HepG2 (cell line): ENCODE results near the gene UBE2Q2. TPM values are rescaled to one million over a fixed set of nuclear protein-coding genes. Genes with fewer than 3 reads are reported as not detected.
"Not testable (repeated sequence)": the region's sequence is repeated elsewhere in the genome, so short reads cannot be mapped to it uniquely, and the experiment has no call there.

ENCODE experiments used
- ATAC-seq: fragments of 200-7000 bp; cut with Tn5 transposase; 3 replicates; pipeline ENCODE4 v1.9.1; 2020; ENCODE audit warnings: mild to moderate bottlenecking, moderate library complexity
- BruUV-seq: library from RNA; stranded (reverse); fragments of 400-500 nt; replicated peaks from 2 replicates; lab custom pipeline; 2021; lab: Mats Ljungman, UMichigan
- CTCF ChIA-PET: fragments of 300-600 bp; formaldehyde crosslinking; extraction: SDS; loops from one replicate; lab custom pipeline; 2021; ENCODE audit warnings: low total read pairs, inconsistent platforms, low intra/inter-chr PET ratio; lab: Yijun Ruan, JAX
- POLR2A ChIA-PET: fragments of 350-600 bp; sonication (Branson Sonifier 250); formaldehyde crosslinking; loops from one replicate; lab custom pipeline; 2020; ENCODE audit warnings: antibody characterized with exemption, inconsistent platforms; lab: Yijun Ruan, JAX
- DNase-seq: peaks from one replicate; pipeline ENCODE4 v3.0.0-alpha.2; 2015; ENCODE audit warnings: low spot score
- FAIRE-seq: peaks from 3 replicates; lab custom pipeline; 2011; peaks lifted over from hg19 to GRCh38; lab: Jason Lieb, UNC
- H2AFZ ChIP-seq: one replicate; pipeline ENCODE4 v1.6.1; 2011; ENCODE audit warnings: low read length, inconsistent platforms
- H3K27ac ChIP-seq: fragments of 300-600 bp; 3 replicates; pipeline ENCODE4 v1.8.0; 2011; ENCODE audit warnings: mixed run types, mild to moderate bottlenecking, mixed read lengths, low read length, inconsistent platforms; ENCODE audit not compliant: insufficient read depth; ENCODE audit errors: extremely low read length
- H3K27me3 ChIP-seq, 2 experiments: fragments of 200-600 bp in 1 of 2; 2 replicates in 1 of 2; 3 replicates in 1 of 2; pipeline versions ENCODE4 v1.6.0 to v1.8.0; 2011; ENCODE audit warnings: low read length in 2 of 2, mild to moderate bottlenecking in 2 of 2, moderate library complexity in 2 of 2, inconsistent platforms in 1 of 2; ENCODE audit not compliant: insufficient read depth in 2 of 2, control insufficient read depth in 1 of 2
- H3K36me3 ChIP-seq, 2 experiments: fragments of 200-600 bp in 1 of 2; replicated peaks in 1 of 2; 2 replicates in 1 of 2; 3 replicates in 1 of 2; pipeline versions ENCODE4 v1.5.1 to v1.8.0; 2011; ENCODE audit warnings: low read length in 2 of 2, inconsistent platforms in 1 of 2; ENCODE audit not compliant: insufficient read depth in 2 of 2, control insufficient read depth in 1 of 2
- H3K4me1 ChIP-seq: 2 replicates; pipeline ENCODE4 v1.5.1; 2012; ENCODE audit warnings: low read length, inconsistent platforms; ENCODE audit not compliant: insufficient read depth
- H3K4me2 ChIP-seq: 2 replicates; pipeline ENCODE4 v1.6.0; 2011; ENCODE audit warnings: low read depth, low read length, inconsistent platforms
- H3K4me3 ChIP-seq, 3 experiments: fragments of 200-600 bp in 1 of 3; sonication (generic), shearing (Covaris generic) in 1 of 3; replicated peaks in 1 of 3; 2 replicates each; pipeline ENCODE4 v1.5.1; 2011 to 2016; ENCODE audit warnings: low read length in 3 of 3, inconsistent platforms in 2 of 3, low read depth in 2 of 3, mild to moderate bottlenecking in 2 of 3, control low read depth in 1 of 3, mixed read lengths in 1 of 3; ENCODE audit not compliant: insufficient read depth in 1 of 3
- H3K79me2 ChIP-seq: one replicate; pipeline ENCODE4 v1.6.1; 2011; ENCODE audit warnings: low read length, inconsistent platforms; ENCODE audit not compliant: insufficient read depth
- H3K9ac ChIP-seq: 2 replicates; pipeline ENCODE4 v1.6.0; 2011; ENCODE audit warnings: mild to moderate bottlenecking, low read depth, low read length, inconsistent platforms; ENCODE audit not compliant: insufficient read depth
- H3K9me3 ChIP-seq: 2 replicates; pipeline ENCODE4 v1.5.1; 2012; ENCODE audit warnings: mild to moderate bottlenecking, low read length
- H4K20me1 ChIP-seq: 2 replicates; pipeline ENCODE4 v1.6.0; 2011; ENCODE audit warnings: inconsistent platforms, mild to moderate bottlenecking, low read length, moderate library complexity; ENCODE audit not compliant: insufficient read depth
- CAMTA2 ChIP-seq: sonication (generic); formaldehyde crosslinking; IDR thresholded peaks from 2 replicates; pipeline ENCODE4 v1.4.0; 2020; ENCODE audit warnings: mild to moderate bottlenecking, missing genetic modification reagents, borderline replicate concordance
- ZIK1 ChIP-seq: sonication (generic); formaldehyde crosslinking; IDR thresholded peaks from 2 replicates; pipeline ENCODE4 v1.5.0; 2020; ENCODE audit warnings: mild to moderate bottlenecking, low read depth, missing genetic modification reagents, borderline replicate concordance
- ZNF441 ChIP-seq: sonication (generic); formaldehyde crosslinking; IDR thresholded peaks from 2 replicates; pipeline ENCODE4 v1.7.0; 2021; ENCODE audit warnings: missing genetic modification reagents, borderline replicate concordance
- WGBS: methylation state at CpG from one replicate; pipeline ENCODE4 v1.1.6; 2017; ENCODE audit warnings: low lambda C conversion rate; 5-methylcytosine and 5-hydroxymethylcytosine counted together
- in situ Hi-C: cut with HindIII; loops from 2 replicates; pipeline ENCODE4 v1.10.0; 2017; ENCODE audit warnings: low pct_unique_long_range_greater_than_20kb; ENCODE audit not compliant: extremely low pct_ligation_motif_present
- intact Hi-C: fragments of 100-400 bp; cut with micrococcal nuclease; formaldehyde crosslinking; loops from one replicate; pipeline ENCODE4 v1.10.0; 2022; ENCODE audit not compliant: unreplicated experiment
- polyA plus RNA-seq, 8 experiments: library from polyadenylated mRNA; depleted of rRNA in 3 of 8; stranded (reverse) in 7 of 8; unstranded in 1 of 8; fragments of >200 nt; fragmentation: Illumina TruSeq in 4 of 8; extraction: Trizol in 4 of 8; gene quantifications; 2 replicates each; pipeline versions ENCODE4 v1.2.1 to v1.2.3, GENCODE V29; 2011 to 2016; ENCODE audit warnings: low read depth in 4 of 8, missing spikeins in 1 of 8, mixed read lengths in 1 of 8; ENCODE audit not compliant: insufficient read depth in 1 of 8
- total RNA-seq, 5 experiments: library from RNA; depleted of rRNA; stranded (reverse); fragments of >200 nt; fragmentation: Illumina TruSeq; extraction: Trizol; gene quantifications; 2 replicates each; pipeline ENCODE4 v1.2.3, GENCODE V29; 2016; ENCODE audit warnings: low read depth in 1 of 5
- TF ChIP-seq, protein P1 (sequence below): sonication (generic); formaldehyde crosslinking; IDR thresholded peaks from 2 replicates; pipeline ENCODE4 v1.4.0; 2020; ENCODE audit warnings: missing genetic modification reagents
- TF ChIP-seq, protein P2 (sequence below): sonication (generic); formaldehyde crosslinking; IDR thresholded peaks from 2 replicates; pipeline ENCODE4 v1.5.0; 2020; ENCODE audit warnings: mild to moderate bottlenecking, missing genetic modification reagents, borderline replicate concordance

The UBE2Q2 gene
- total and polyA plus RNA-seq, 2 of the 13 experiments (the other 11 are each of a cell fraction or from before 2014, with no cell fraction given): 10.6 to 20.4 TPM

DNA sequence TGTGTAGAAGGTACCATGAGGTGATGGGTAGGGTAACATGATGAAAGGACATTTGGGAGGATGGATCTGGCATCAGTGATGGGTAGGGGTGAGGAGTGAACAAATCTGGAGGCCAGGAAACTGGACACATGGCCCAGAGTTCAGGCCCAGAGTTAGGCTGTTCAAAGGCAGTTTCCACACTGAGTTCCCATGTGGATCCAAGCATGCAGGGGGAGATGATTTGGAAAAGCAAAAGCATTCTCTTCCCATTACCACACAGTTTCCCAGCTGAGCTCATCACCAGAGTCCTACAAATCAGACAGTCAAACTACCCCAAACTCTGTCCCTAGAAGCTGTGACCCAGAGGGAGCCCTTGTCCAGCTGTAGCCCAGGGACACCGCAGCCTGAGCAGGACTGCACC is 46.1 kb upstream of the UBE2Q2 start:
- ATAC-seq, H3K4me3 ChIP-seq, H3K4me1 ChIP-seq, BruUV-seq, H3K9ac ChIP-seq, POLR2A ChIA-PET, intact Hi-C loops, H4K20me1 ChIP-seq, in situ Hi-C loops, H3K27ac ChIP-seq, DNase-seq, H2AFZ ChIP-seq, CTCF ChIA-PET, H3K4me2 ChIP-seq, FAIRE-seq, H3K36me3 ChIP-seq, H3K9me3 ChIP-seq, H3K79me2 ChIP-seq: not testable (repeated sequence)
- WGBS: 20% methylated on average over 1 of the region's 1 CpG
- peaks cover 0 to 20% of the 10 kb centered on the region in 2 experiments; a peak in 3 of 5 replicates for H3K27me3 ChIP-seq

DNA sequence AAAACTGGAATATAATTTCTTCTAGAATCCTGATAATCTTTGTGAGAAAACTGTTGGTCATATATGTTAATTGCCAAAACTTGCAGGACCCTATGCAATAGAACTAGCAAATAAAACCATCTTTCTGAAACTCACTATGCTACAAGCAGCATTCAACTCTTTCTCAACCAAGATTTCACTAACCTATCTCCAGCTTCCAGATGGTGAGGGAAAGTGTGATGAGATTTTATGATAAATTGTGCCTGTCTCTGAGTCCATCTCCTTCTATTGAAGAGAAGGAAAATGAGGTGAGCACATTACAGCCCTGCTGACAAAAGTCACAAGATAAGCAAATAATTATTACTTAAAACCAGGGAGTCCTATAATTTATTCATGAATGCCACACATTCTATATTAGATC is 44.1 kb upstream of the UBE2Q2 start:
- no TSS peak for BruUV-seq
- POLR2A ChIA-PET: no interaction called here
- TF ChIP-seq ZNF441 (CRISPR knock-in tag): no peak
- TF ChIP-seq ZIK1 (CRISPR knock-in tag): no peak
- TF ChIP-seq CAMTA2 (CRISPR knock-in tag): no peak
- TF ChIP-seq, protein P1, sequence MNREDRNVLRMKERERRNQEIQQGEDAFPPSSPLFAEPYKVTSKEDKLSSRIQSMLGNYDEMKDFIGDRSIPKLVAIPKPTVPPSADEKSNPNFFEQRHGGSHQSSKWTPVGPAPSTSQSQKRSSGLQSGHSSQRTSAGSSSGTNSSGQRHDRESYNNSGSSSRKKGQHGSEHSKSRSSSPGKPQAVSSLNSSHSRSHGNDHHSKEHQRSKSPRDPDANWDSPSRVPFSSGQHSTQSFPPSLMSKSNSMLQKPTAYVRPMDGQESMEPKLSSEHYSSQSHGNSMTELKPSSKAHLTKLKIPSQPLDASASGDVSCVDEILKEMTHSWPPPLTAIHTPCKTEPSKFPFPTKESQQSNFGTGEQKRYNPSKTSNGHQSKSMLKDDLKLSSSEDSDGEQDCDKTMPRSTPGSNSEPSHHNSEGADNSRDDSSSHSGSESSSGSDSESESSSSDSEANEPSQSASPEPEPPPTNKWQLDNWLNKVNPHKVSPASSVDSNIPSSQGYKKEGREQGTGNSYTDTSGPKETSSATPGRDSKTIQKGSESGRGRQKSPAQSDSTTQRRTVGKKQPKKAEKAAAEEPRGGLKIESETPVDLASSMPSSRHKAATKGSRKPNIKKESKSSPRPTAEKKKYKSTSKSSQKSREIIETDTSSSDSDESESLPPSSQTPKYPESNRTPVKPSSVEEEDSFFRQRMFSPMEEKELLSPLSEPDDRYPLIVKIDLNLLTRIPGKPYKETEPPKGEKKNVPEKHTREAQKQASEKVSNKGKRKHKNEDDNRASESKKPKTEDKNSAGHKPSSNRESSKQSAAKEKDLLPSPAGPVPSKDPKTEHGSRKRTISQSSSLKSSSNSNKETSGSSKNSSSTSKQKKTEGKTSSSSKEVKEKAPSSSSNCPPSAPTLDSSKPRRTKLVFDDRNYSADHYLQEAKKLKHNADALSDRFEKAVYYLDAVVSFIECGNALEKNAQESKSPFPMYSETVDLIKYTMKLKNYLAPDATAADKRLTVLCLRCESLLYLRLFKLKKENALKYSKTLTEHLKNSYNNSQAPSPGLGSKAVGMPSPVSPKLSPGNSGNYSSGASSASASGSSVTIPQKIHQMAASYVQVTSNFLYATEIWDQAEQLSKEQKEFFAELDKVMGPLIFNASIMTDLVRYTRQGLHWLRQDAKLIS (CRISPR knock-in tag): no peak
- TF ChIP-seq, protein P2, sequence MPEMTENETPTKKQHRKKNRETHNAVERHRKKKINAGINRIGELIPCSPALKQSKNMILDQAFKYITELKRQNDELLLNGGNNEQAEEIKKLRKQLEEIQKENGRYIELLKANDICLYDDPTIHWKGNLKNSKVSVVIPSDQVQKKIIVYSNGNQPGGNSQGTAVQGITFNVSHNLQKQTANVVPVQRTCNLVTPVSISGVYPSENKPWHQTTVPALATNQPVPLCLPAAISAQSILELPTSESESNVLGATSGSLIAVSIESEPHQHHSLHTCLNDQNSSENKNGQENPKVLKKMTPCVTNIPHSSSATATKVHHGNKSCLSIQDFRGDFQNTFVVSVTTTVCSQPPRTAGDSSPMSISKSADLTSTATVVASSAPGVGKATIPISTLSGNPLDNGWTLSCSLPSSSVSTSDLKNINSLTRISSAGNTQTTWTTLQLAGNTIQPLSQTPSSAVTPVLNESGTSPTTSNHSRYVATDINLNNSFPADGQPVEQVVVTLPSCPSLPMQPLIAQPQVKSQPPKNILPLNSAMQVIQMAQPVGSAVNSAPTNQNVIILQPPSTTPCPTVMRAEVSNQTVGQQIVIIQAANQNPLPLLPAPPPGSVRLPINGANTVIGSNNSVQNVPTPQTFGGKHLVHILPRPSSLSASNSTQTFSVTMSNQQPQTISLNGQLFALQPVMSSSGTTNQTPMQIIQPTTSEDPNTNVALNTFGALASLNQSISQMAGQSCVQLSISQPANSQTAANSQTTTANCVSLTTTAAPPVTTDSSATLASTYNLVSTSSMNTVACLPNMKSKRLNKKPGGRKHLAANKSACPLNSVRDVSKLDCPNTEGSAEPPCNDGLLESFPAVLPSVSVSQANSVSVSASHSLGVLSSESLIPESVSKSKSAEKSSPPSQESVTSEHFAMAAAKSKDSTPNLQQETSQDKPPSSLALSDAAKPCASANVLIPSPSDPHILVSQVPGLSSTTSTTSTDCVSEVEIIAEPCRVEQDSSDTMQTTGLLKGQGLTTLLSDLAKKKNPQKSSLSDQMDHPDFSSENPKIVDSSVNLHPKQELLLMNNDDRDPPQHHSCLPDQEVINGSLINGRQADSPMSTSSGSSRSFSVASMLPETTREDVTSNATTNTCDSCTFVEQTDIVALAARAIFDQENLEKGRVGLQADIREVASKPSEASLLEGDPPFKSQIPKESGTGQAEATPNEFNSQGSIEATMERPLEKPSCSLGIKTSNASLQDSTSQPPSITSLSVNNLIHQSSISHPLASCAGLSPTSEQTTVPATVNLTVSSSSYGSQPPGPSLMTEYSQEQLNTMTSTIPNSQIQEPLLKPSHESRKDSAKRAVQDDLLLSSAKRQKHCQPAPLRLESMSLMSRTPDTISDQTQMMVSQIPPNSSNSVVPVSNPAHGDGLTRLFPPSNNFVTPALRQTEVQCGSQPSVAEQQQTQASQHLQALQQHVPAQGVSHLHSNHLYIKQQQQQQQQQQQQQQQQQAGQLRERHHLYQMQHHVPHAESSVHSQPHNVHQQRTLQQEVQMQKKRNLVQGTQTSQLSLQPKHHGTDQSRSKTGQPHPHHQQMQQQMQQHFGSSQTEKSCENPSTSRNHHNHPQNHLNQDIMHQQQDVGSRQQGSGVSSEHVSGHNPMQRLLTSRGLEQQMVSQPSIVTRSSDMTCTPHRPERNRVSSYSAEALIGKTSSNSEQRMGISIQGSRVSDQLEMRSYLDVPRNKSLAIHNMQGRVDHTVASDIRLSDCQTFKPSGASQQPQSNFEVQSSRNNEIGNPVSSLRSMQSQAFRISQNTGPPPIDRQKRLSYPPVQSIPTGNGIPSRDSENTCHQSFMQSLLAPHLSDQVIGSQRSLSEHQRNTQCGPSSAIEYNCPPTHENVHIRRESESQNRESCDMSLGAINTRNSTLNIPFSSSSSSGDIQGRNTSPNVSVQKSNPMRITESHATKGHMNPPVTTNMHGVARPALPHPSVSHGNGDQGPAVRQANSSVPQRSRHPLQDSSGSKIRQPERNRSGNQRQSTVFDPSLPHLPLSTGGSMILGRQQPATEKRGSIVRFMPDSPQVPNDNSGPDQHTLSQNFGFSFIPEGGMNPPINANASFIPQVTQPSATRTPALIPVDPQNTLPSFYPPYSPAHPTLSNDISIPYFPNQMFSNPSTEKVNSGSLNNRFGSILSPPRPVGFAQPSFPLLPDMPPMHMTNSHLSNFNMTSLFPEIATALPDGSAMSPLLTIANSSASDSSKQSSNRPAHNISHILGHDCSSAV (CRISPR knock-in tag): no peak

More for the DNA sequence above, 44.1 kb upstream of the UBE2Q2 start:
- Histone ChIP-seq H3K27ac (no peak overlapping the region), H3K4me1 (peaks cover 9% of the 10 kb centered on the region; the same call in 1 of the 2 replicates), H4K20me1 (no peaks in the 10 kb centered on the region), H3K36me3 (no peaks in the 10 kb centered on the region), H3K4me3 (no peak overlapping the region), H3K4me2 (no peak overlapping the region), H3K9me3 (no peaks in the 10 kb centered on the region), H3K79me2 (no peaks in the 10 kb centered on the region), H3K9ac (no peak overlapping the region), H2AFZ (no peak overlapping the region), H3K27me3 (peaks cover 0 to 14% of the 10 kb centered on the region in 2 experiments; a peak in 4 of 5 replicates)
- in situ Hi-C loops: no loop called here
- DNase-seq: no peak
- no peak for ATAC-seq
- FAIRE-seq: no peak
- intact Hi-C loops: no loop called here
- CTCF ChIA-PET: no interaction called here
